ENCODE results near the gene RNU4-1. TPM values are rescaled to one million over a fixed set of nuclear protein-coding genes. Genes with fewer than 3 reads are reported as not detected.

The RNU4-1 gene
- total RNA-seq, 1 experiment from 2014 or later: 2,323 TPM

DNA sequence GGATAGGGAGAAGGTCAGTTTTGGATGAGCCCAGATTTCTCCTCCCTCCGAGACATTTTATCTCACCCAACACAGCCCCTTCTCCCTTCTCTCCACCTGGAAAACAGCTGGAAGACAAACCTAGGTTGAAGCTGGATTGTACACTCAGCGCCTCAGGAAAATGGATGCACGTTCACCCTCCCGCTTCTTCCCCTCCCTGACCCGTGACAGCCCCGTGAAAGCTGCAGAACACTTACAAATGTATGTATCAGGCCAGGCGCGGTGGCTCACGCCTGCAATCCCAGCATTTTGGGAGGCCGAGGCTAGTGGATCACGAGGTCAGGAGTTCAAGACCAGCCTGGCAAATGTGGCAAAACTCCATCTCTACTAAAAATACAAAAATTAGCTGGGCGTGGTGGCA is 5.5 kb downstream of the RNU4-1 start:
- CTCF ChIA-PET: interaction anchor here (1.3 to 2.9 kb wide), 3 partner anchors 22 to 86 kb away, joined by 3 to 13 read pairs (median 3); partner anchors contain the start of genes PXN and RPLP0

More for the DNA sequence above, 5.5 kb downstream of the RNU4-1 start:
- H3K4me2 ChIP-seq (ENCODE audit: low read length): no peak overlapping the region
- H3K9me3 ChIP-seq (ENCODE audit: control insufficient read depth in 1 of 2, insufficient read depth in 1 of 2, low read depth in 1 of 2, low read length in 2 of 2): no peaks in the 10 kb centered on the region
- H3K4me3 ChIP-seq (replicated peaks in 1 of 2; ENCODE audit: low read depth in 1 of 2, low read length in 2 of 2): no peak overlapping the region
- TF ChIP-seq FOSL1 (IDR thresholded peaks at IDR 0.05; ENCODE audit: low read depth) (no peak), SIN3A (IDR thresholded peaks at IDR 0.05; ENCODE audit: low read depth) (no peak), CTCF (IDR thresholded peaks at IDR 0.05 in 2 of 3, conservative IDR thresholded peaks at IDR 0.05 in 1 of 3; ENCODE audit: borderline replicate concordance in 1 of 3, insufficient read depth in 1 of 3, low read depth in 2 of 3, low read length in 2 of 3) (no peak), POLR2AphosphoS5 (IDR thresholded peaks at IDR 0.05; ENCODE audit: low read depth, low read length) (no peak), SP1 (IDR thresholded peaks at IDR 0.05; ENCODE audit: low read depth) (no peak), CBX3 (IDR thresholded peaks at IDR 0.05; ENCODE audit: low read depth) (no peak), ELF1 (IDR thresholded peaks at IDR 0.05; ENCODE audit: borderline replicate concordance, low read depth) (no peak), EGR1 (IDR thresholded peaks at IDR 0.05; ENCODE audit: low read depth) (no peak), ATF3 (IDR thresholded peaks at IDR 0.05) (no peak), EZH2phosphoT487 (IDR thresholded peaks at IDR 0.05; ENCODE audit: borderline replicate concordance) (no peak)
- H3K79me2 ChIP-seq (ENCODE audit: insufficient read depth, low read length): no peaks in the 10 kb centered on the region
- intact Hi-C loops (cut with micrococcal nuclease): no loop called here
- peaks cover 13 to 40% of the 10 kb centered on the region in 2 experiments for H3K4me1 ChIP-seq (ENCODE audit: control insufficient read depth in 1 of 2, insufficient read depth in 2 of 2, low read length in 2 of 2)
- H4K20me1 ChIP-seq (ENCODE audit: insufficient read depth): no peaks in the 10 kb centered on the region
- RAD21 ChIA-PET (ENCODE audit: low non-redundant PET in 1 of 2, low total read pairs in 2 of 2, uncharacterized antibody in 2 of 2, unreplicated experiment in 2 of 2): no interaction called here
- H3K36me3 ChIP-seq (ENCODE audit: control insufficient read depth in 1 of 2, insufficient read depth in 2 of 2, low read length in 2 of 2): no peaks in the 10 kb centered on the region
- POLR2A ChIA-PET: interaction anchor here (0.6 to 8.0 kb wide), 7 partner anchors 21 to 87 kb away, joined by 3 to 223 read pairs (median 7); partner anchors contain the start of genes PXN and RPLP0
- no TSS peak for BruUV-seq (replicated peaks)
- H3K27ac ChIP-seq (ENCODE audit: low read depth, low read length): no peak overlapping the region
- ATAC-seq: no peak
- H2AFZ ChIP-seq (ENCODE audit: low read depth, low read length, poor library complexity, severe bottlenecking): no peak overlapping the region
- DNase-seq (ENCODE audit: low read depth, low spot score): no peak
- no peak overlapping the region for H3K9ac ChIP-seq (ENCODE audit: low read length)
- no peaks in the 10 kb centered on the region for H3K9me2 ChIP-seq (ENCODE audit: insufficient read depth)
- no peaks in the 10 kb centered on the region for H3K27me3 ChIP-seq (ENCODE audit: insufficient read depth, low read length)
